ENCODE measurements around the gene RAB2B.

DNA sequence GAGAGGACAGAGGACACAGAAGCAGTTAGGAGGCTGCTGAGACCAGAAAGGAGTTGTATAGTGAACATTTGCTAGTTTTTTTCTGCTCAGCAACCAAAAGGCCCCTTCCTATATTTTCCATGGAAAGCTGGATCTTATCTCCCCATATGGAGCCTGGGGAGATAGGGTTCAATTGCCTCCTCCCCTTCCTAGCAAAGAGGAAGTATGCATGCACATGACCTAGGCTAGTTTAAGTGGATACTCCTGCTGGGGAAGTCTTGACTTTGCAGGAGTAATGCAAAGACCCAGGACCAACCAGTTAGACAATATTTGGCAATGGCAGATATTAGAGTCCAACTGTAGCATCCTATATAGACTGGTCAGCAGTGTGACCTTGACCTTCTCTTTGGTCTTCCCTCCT lies 35.9 kb downstream of the RAB2B start:
- TF ChIP-seq, protein P1, sequence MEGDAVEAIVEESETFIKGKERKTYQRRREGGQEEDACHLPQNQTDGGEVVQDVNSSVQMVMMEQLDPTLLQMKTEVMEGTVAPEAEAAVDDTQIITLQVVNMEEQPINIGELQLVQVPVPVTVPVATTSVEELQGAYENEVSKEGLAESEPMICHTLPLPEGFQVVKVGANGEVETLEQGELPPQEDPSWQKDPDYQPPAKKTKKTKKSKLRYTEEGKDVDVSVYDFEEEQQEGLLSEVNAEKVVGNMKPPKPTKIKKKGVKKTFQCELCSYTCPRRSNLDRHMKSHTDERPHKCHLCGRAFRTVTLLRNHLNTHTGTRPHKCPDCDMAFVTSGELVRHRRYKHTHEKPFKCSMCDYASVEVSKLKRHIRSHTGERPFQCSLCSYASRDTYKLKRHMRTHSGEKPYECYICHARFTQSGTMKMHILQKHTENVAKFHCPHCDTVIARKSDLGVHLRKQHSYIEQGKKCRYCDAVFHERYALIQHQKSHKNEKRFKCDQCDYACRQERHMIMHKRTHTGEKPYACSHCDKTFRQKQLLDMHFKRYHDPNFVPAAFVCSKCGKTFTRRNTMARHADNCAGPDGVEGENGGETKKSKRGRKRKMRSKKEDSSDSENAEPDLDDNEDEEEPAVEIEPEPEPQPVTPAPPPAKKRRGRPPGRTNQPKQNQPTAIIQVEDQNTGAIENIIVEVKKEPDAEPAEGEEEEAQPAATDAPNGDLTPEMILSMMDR (IDR thresholded peaks at IDR 0.05), result no peak
- TF ChIP-seq POLR2A (IDR thresholded peaks at IDR 0.05), result no peak
